Measurements from ENCODE around the gene FAM83B.
A peak's percentile ranks its signal among the peaks of the same experiment; 100 is the strongest.

The FAM83B gene

GRCh38 chr6:54873599-54873998 lies 27.0 kb downstream of the FAM83B start:
- H3K9me3 ChIP-seq (ENCODE audit: control insufficient read depth, insufficient read depth, low read depth, low read length): no peaks in the 10 kb centered on the region
- POLR2A ChIA-PET: interaction anchor here (0.7 to 0.8 kb wide), 3 partner anchors 11 to 286 kb away, joined by 4 to 6 read pairs (median 5); no protein-coding TSS in a partner anchor

GRCh38 chr6:54874349-54875048 lies 27.9 kb downstream of the FAM83B start:
- H3K36me3 ChIP-seq (ENCODE audit: control insufficient read depth in 2 of 2, insufficient read depth in 1 of 2, low read length in 2 of 2): no peaks in the 10 kb centered on the region; a peak in 1 of 3 replicates
- H3K27ac ChIP-seq (ENCODE audit: extremely low read depth, low read depth, low read length): peak overlapping the region; percentile 60
- POLR2A ChIA-PET: no interaction called here
- no peak overlapping the region for H3K4me3 ChIP-seq (ENCODE audit: low read depth, low read length)
- H3K4me1 ChIP-seq (ENCODE audit: control insufficient read depth, insufficient read depth, low read length): peaks cover 51% of the 10 kb centered on the region
- no peak for TF ChIP-seq SCRT1 (tag by site-specific recombination; IDR thresholded peaks at IDR 0.05; ENCODE audit: borderline replicate concordance)
- peak; percentile 84 for TF ChIP-seq SP7 (tag by site-specific recombination; IDR thresholded peaks at IDR 0.05)
- peak; percentile 48 for TF ChIP-seq IKZF3 (tag by site-specific recombination; IDR thresholded peaks at IDR 0.05)
- peak; percentile 85 for TF ChIP-seq PRDM6 (tag by site-specific recombination; IDR thresholded peaks at IDR 0.05)
- TF ChIP-seq GLI2 (tag by site-specific recombination; IDR thresholded peaks at IDR 0.05; ENCODE audit: borderline replicate concordance, low read depth): peak; percentile 9; the same call in 1 of the 2 replicates
- peak; percentile 91 for TF ChIP-seq WT1 (tag by site-specific recombination; IDR thresholded peaks at IDR 0.05)
- CTCF ChIA-PET: interaction anchor here (0.7 kb wide), 1 partner anchor 48 kb away, joined by 3 read pairs; no protein-coding TSS in a partner anchor
- no peaks in the 10 kb centered on the region for H3K9me3 ChIP-seq (ENCODE audit: control insufficient read depth, insufficient read depth, low read depth, low read length)

More at GRCh38 chr6:54873599-54873998, 27.0 kb downstream of the FAM83B start:
- H3K4me3 ChIP-seq (ENCODE audit: low read depth, low read length): no peak overlapping the region
- peak overlapping the region; percentile 60; the same call in 1 of the 2 replicates for H3K27ac ChIP-seq (ENCODE audit: extremely low read depth, low read depth, low read length)
- no peaks in the 10 kb centered on the region; a peak in 1 of 3 replicates for H3K36me3 ChIP-seq (ENCODE audit: control insufficient read depth in 2 of 2, insufficient read depth in 1 of 2, low read length in 2 of 2)
- peaks cover 48% of the 10 kb centered on the region for H3K4me1 ChIP-seq (ENCODE audit: control insufficient read depth, insufficient read depth, low read length)
- no peak for TF ChIP-seq ZSCAN18 (tag by site-specific recombination; IDR thresholded peaks at IDR 0.05)
- TF ChIP-seq ZBTB20 (tag by site-specific recombination; IDR thresholded peaks at IDR 0.05): no peak
- TF ChIP-seq PRDM6 (tag by site-specific recombination; IDR thresholded peaks at IDR 0.05): peak; percentile 84
- TF ChIP-seq ZNF777 (tag by site-specific recombination; IDR thresholded peaks at IDR 0.05; ENCODE audit: borderline replicate concordance): no peak
- 0 out of 2 replicates have a peak, but pooled peaks have one; percentile 6 for TF ChIP-seq ZXDB (tag by site-specific recombination; IDR thresholded peaks at IDR 0.05)
- CTCF ChIA-PET: interaction anchor here (0.7 to 1.5 kb wide), 2 partner anchors 17 to 156 kb away, joined by 3 read pairs; no protein-coding TSS in a partner anchor

GRCh38 chr6:54875539-54875938 lies 29.0 kb downstream of the FAM83B start:
- H3K4me1 ChIP-seq (ENCODE audit: control insufficient read depth, insufficient read depth, low read length): peaks cover 57% of the 10 kb centered on the region
- no peaks in the 10 kb centered on the region; a peak in 1 of 3 replicates for H3K36me3 ChIP-seq (ENCODE audit: control insufficient read depth in 2 of 2, insufficient read depth in 1 of 2, low read length in 2 of 2)
- ChIA-PET CTCF (interaction anchor here (1.2 to 2.4 kb wide), 2 partner anchors 157 to 309 kb away, joined by 3 to 9 read pairs; no protein-coding TSS in a partner anchor), POLR2A (no interaction called here)
- no peak overlapping the region for H3K4me3 ChIP-seq (ENCODE audit: low read depth, low read length)
- no peak overlapping the region; the same call in 1 of the 2 replicates for H3K27ac ChIP-seq (ENCODE audit: extremely low read depth, low read depth, low read length)
- TF ChIP-seq PRDM1 (tag by site-specific recombination; IDR thresholded peaks at IDR 0.05): peak; percentile 98
- TF ChIP-seq ZNF677 (tag by site-specific recombination; IDR thresholded peaks at IDR 0.05): no peak
- peak; percentile 93 for TF ChIP-seq ZNF366 (tag by site-specific recombination; conservative IDR thresholded peaks at IDR 0.05)
- no peak for TF ChIP-seq SP2 (tag by site-specific recombination; IDR thresholded peaks at IDR 0.05)
- TF ChIP-seq ZNF23 (tag by site-specific recombination; IDR thresholded peaks at IDR 0.05; ENCODE audit: borderline replicate concordance): no peak
- TF ChIP-seq ZNF221 (tag by site-specific recombination; IDR thresholded peaks at IDR 0.05; ENCODE audit: borderline replicate concordance): no peak
- TF ChIP-seq ZNF140 (tag by site-specific recombination; IDR thresholded peaks at IDR 0.05): no peak
- TF ChIP-seq ZFP69B (tag by site-specific recombination; IDR thresholded peaks at IDR 0.05): peak; percentile 9; the same call in 1 of the 2 replicates
- no peak for TF ChIP-seq ELK4 (IDR thresholded peaks at IDR 0.05; ENCODE audit: borderline replicate concordance, low read depth, low read length)
- H3K9me3 ChIP-seq (ENCODE audit: control insufficient read depth, insufficient read depth, low read depth, low read length): no peaks in the 10 kb centered on the region

All from HEK293 (cell line).